GM12878 (cell line): Measurements from ENCODE around the gene UBE2O. TPM values are rescaled to one million over a fixed set of nuclear protein-coding genes. Genes with fewer than 3 reads are reported as not detected.

ENCODE experiments used
- ATAC-seq: fragments of 200-7000 bp; cut with Tn5 transposase; 3 replicates; pipeline ENCODE4 v1.9.1; 2020; ENCODE audit warnings: mild to moderate bottlenecking, moderate library complexity
- BruUV-seq: library from RNA; stranded (reverse); fragments of 400-500 nt; replicated peaks from 2 replicates; lab custom pipeline; 2021; lab: Mats Ljungman, UMichigan
- CTCF ChIA-PET: fragments of 300-600 bp; sonication (Branson Sonifier 250); formaldehyde crosslinking; extraction: SDS; loops from one replicate; lab custom pipeline; 2021; ENCODE audit warnings: inconsistent platforms; lab: Yijun Ruan, JAX
- POLR2A ChIA-PET: fragments of 350-600 bp; formaldehyde crosslinking; extraction: SDS; loops from one replicate; lab custom pipeline; 2021; ENCODE audit warnings: inconsistent platforms; lab: Charles Lee
- RAD21 ChIA-PET: fragments of 300-600 bp; sonication (Branson Sonifier 250); formaldehyde crosslinking; loops from one replicate; lab custom pipeline; 2023; ENCODE audit warnings: antibody characterized with exemption; ENCODE audit not compliant: unreplicated experiment; lab: Charles Lee
- SMC1A ChIA-PET: fragments of 300-600 bp; sonication (Branson Sonifier 250); formaldehyde crosslinking; loops from one replicate; lab custom pipeline; 2023; ENCODE audit not compliant: unreplicated experiment, uncharacterized antibody; lab: Charles Lee
- DNase-seq: peaks from one replicate; pipeline ENCODE4 v3.0.0-alpha.2; 2011; ENCODE audit warnings: low read depth, low spot score
- FAIRE-seq: peaks from 3 replicates; lab custom pipeline; 2011; peaks lifted over from hg19 to GRCh38; lab: Jason Lieb, UNC
- H2AFZ ChIP-seq: 2 replicates; pipeline ENCODE4 v1.6.0; 2011; ENCODE audit warnings: low read depth, low read length, control low read depth; ENCODE audit not compliant: control insufficient read depth
- H3K27ac ChIP-seq: 2 replicates; pipeline ENCODE4 v1.5.1; 2011; ENCODE audit warnings: control low read depth; ENCODE audit not compliant: control insufficient read depth, insufficient read depth
- H3K27me3 ChIP-seq, 2 experiments: replicated peaks in 1 of 2; 2 replicates each; pipeline versions ENCODE4 v1.6.0 to v1.6.1; 2011; ENCODE audit warnings: low read length in 1 of 2; ENCODE audit not compliant: control insufficient read depth in 2 of 2, insufficient read depth in 2 of 2
- H3K36me3 ChIP-seq, 2 experiments: 2 replicates each; pipeline ENCODE4 v1.5.1; 2011; ENCODE audit warnings: low read length in 1 of 2; ENCODE audit not compliant: control insufficient read depth in 2 of 2, insufficient read depth in 2 of 2
- H3K4me1 ChIP-seq: 2 replicates; pipeline ENCODE4 v1.6.1; 2011; ENCODE audit warnings: mild to moderate bottlenecking, low read length, moderate library complexity, mixed read lengths; ENCODE audit not compliant: control insufficient read depth, insufficient read depth
- H3K4me2 ChIP-seq: 2 replicates; pipeline ENCODE4 v1.6.0; 2011; ENCODE audit warnings: control low read depth; ENCODE audit not compliant: control insufficient read depth, insufficient read depth
- H3K4me3 ChIP-seq: fragments of 200-600 bp; sonication (generic); 2 replicates; pipeline ENCODE4 v1.5.1; 2016
- H3K79me2 ChIP-seq: 2 replicates; pipeline ENCODE4 v1.6.0; 2011; ENCODE audit warnings: low read length; ENCODE audit not compliant: control insufficient read depth, insufficient read depth
- H3K9ac ChIP-seq: 2 replicates; pipeline ENCODE4 v1.8.0; 2011; ENCODE audit warnings: low read length, control low read depth, mixed read lengths; ENCODE audit not compliant: control insufficient read depth, insufficient read depth
- H3K9me3 ChIP-seq: replicated peaks from 3 replicates; pipeline ENCODE4 v1.5.1; 2011; ENCODE audit warnings: mild to moderate bottlenecking, low read length; ENCODE audit not compliant: control insufficient read depth, insufficient read depth
- H4K20me1 ChIP-seq: 2 replicates; pipeline ENCODE4 v1.6.0; 2011; ENCODE audit not compliant: control insufficient read depth, insufficient read depth
- DPF2 ChIP-seq: fragments of 450-650 bp; IDR thresholded peaks from 2 replicates; pipeline ENCODE4 v1.6.1; 2017; ENCODE audit warnings: mild to moderate bottlenecking
- GATAD2B ChIP-seq: fragments of 450-650 bp; conservative IDR thresholded peaks from 2 replicates; pipeline ENCODE4 v1.6.1; 2017; ENCODE audit warnings: low read depth, mild to moderate bottlenecking, moderate library complexity
- SMAD1 ChIP-seq: fragments of 450-650 bp; IDR thresholded peaks from 2 replicates; pipeline ENCODE4 v1.6.1; 2018; ENCODE audit warnings: mild to moderate bottlenecking, low read depth; ENCODE audit not compliant: partially characterized antibody
- SREBF2 ChIP-seq: IDR thresholded peaks from 2 replicates; pipeline ENCODE4 v1.6.1; 2012; ENCODE audit warnings: mild to moderate bottlenecking, low read length
- SRF ChIP-seq, 2 experiments: IDR thresholded peaks; 2 replicates each; pipeline ENCODE4 v1.6.1; 2011; ENCODE audit warnings: low read depth in 2 of 2, low read length in 2 of 2, mild to moderate bottlenecking in 1 of 2, moderate library complexity in 1 of 2
- SUZ12 ChIP-seq: fragments of 200-600 bp; sonication (generic); IDR thresholded peaks from one replicate; pipeline ENCODE4 v1.6.1; 2018; ENCODE audit warnings: antibody characterized with exemption, mild to moderate bottlenecking; ENCODE audit not compliant: unreplicated experiment
- WGBS: methylation state at CpG from one replicate; pipeline ENCODE4 v1.1.6; 2016; ENCODE audit warnings: low lambda C conversion rate; ENCODE audit not compliant: insufficient replicate concordance, insufficient coverage; ENCODE audit errors: missing lambda C conversion rate; 5-methylcytosine and 5-hydroxymethylcytosine counted together
- in situ Hi-C: fragments of 300-500 bp; cut with MboI; formaldehyde crosslinking; loops from 9 replicates; pipeline ENCODE4 v1.14.3; 2018; ENCODE audit warnings: mixed read lengths
- intact Hi-C: fragments of 100-400 bp; cut with micrococcal nuclease; formaldehyde crosslinking; loops from one replicate; pipeline ENCODE4 v1.14.2; 2022; ENCODE audit not compliant: unreplicated experiment
- polyA plus RNA-seq, 11 experiments: library from polyadenylated mRNA; depleted of rRNA in 4 of 11; unstranded in 6 of 11; stranded (reverse) in 5 of 11; fragments of >200 nt; fragmentation: Nextera tagmentation in 4 of 11; fragmentation: Illumina TruSeq in 1 of 11; extraction: Ambion mirVana in 4 of 11; extraction: Trizol in 1 of 11; gene quantifications; 1 replicate in 1 of 11; 2 replicates in 10 of 11; pipeline versions ENCODE4 v1.2.1 to v1.2.3, GENCODE V29; 2011 to 2016; ENCODE audit warnings: inconsistent platforms in 2 of 11, missing spikeins in 2 of 11, low read depth in 1 of 11
- total RNA-seq, 4 experiments: library from RNA; depleted of rRNA in 3 of 4; stranded (reverse); fragments of >200 nt in 3 of 4; fragmentation: Illumina TruSeq in 1 of 4; extraction: Trizol in 1 of 4; gene quantifications; 2 replicates each; pipeline versions ENCODE4 v1.2.1 to v1.2.3, GENCODE V29; 2013 to 2021
- TF ChIP-seq, protein P1 (sequence below): fragments of 450-650 bp; IDR thresholded peaks from 2 replicates; pipeline ENCODE4 v1.6.1; 2016; ENCODE audit warnings: mild to moderate bottlenecking, moderate library complexity, borderline replicate concordance
- TF ChIP-seq, protein P2 (sequence below), 3 experiments: IDR thresholded peaks in 2 of 3; conservative IDR thresholded peaks in 1 of 3; 2 replicates each; pipeline ENCODE4 v1.5.1; 2011; ENCODE audit warnings: low read depth in 3 of 3, low read length in 3 of 3, mild to moderate bottlenecking in 3 of 3, control low read depth in 2 of 3, moderate library complexity in 2 of 3, inconsistent platforms in 1 of 3, mixed read lengths in 1 of 3; ENCODE audit not compliant: control insufficient read depth in 2 of 3, insufficient read depth in 1 of 3; ENCODE audit errors: extremely low read depth in 1 of 3
- TF ChIP-seq, protein P3 (sequence below): fragments of 450-650 bp; IDR thresholded peaks from 2 replicates; pipeline ENCODE4 v1.6.1; 2017; ENCODE audit warnings: mild to moderate bottlenecking
- TF ChIP-seq, protein P4 (sequence below): IDR thresholded peaks from 2 replicates; pipeline ENCODE4 v1.6.1; 2011; ENCODE audit warnings: borderline replicate concordance, low read depth, mild to moderate bottlenecking, moderate library complexity, low read length; ENCODE audit not compliant: insufficient read depth, poor library complexity, severe bottlenecking
- TF ChIP-seq, protein P5 (sequence below): fragments of 450-650 bp; IDR thresholded peaks from 2 replicates; pipeline ENCODE4 v1.6.1; 2017; ENCODE audit warnings: borderline replicate concordance

UBE2O gene
- total and polyA plus RNA-seq, 10 of the 15 experiments (the other 5 are each of a cell fraction or from before 2014, with no cell fraction given) = 2.1 to 39.0 (median 14.1) TPM

DNA sequence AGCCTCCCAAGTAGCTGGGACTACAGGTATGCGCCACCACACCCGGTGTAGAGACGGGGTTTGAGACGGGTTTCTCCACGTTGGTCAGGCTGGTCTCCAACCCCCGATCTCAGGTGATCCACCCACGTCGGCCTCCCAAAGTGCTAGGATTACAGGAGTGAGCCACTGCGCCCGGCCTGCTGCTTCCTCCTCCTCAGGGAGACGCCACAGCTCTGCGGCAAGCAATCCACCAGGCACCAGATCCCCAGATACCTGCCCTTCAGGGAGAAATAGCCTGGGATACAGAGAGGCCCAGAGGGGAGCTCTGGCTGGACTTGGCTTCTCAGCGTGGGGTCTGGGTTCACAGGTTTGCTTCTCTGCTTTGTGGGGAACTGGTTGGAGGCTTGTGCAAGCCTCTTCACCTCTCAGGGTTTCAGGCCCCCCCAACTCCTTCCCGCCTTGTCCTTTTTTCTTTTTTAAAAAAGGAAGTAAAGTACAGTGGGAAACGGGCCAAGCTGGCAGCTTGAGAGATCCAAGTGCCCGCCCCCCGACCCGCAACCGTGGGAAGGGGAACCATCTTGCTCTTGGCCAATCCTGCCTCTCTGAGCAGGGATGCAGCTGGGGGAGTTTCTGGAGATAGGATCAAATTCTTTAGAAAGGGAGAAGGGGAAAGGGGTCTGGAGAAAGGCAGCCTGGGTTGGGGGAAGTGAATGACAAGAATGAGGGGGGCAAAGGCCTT is 71.2 kb downstream of the UBE2O start:
- 73% methylated on average over 19 of the region's 19 CpGs for WGBS
- no TSS peak for BruUV-seq
- FAIRE-seq = no peak
- TF ChIP-seq SRF (IDR thresholded peaks at IDR 0.05; ENCODE audit: low read depth in 2 of 2, low read length in 2 of 2) (no peak), SREBF2 (no peak), SUZ12 (no peak), SMAD1 (no peak), DPF2 (no peak), GATAD2B (no peak)
- TF ChIP-seq, protein P1, sequence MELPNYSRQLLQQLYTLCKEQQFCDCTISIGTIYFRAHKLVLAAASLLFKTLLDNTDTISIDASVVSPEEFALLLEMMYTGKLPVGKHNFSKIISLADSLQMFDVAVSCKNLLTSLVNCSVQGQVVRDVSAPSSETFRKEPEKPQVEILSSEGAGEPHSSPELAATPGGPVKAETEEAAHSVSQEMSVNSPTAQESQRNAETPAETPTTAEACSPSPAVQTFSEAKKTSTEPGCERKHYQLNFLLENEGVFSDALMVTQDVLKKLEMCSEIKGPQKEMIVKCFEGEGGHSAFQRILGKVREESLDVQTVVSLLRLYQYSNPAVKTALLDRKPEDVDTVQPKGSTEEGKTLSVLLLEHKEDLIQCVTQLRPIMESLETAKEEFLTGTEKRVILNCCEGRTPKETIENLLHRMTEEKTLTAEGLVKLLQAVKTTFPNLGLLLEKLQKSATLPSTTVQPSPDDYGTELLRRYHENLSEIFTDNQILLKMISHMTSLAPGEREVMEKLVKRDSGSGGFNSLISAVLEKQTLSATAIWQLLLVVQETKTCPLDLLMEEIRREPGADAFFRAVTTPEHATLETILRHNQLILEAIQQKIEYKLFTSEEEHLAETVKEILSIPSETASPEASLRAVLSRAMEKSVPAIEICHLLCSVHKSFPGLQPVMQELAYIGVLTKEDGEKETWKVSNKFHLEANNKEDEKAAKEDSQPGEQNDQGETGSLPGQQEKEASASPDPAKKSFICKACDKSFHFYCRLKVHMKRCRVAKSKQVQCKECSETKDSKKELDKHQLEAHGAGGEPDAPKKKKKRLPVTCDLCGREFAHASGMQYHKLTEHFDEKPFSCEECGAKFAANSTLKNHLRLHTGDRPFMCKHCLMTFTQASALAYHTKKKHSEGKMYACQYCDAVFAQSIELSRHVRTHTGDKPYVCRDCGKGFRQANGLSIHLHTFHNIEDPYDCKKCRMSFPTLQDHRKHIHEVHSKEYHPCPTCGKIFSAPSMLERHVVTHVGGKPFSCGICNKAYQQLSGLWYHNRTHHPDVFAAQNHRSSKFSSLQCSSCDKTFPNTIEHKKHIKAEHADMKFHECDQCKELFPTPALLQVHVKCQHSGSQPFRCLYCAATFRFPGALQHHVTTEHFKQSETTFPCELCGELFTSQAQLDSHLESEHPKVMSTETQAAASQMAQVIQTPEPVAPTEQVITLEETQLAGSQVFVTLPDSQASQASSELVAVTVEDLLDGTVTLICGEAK = no peak
- TF ChIP-seq, protein P2, sequence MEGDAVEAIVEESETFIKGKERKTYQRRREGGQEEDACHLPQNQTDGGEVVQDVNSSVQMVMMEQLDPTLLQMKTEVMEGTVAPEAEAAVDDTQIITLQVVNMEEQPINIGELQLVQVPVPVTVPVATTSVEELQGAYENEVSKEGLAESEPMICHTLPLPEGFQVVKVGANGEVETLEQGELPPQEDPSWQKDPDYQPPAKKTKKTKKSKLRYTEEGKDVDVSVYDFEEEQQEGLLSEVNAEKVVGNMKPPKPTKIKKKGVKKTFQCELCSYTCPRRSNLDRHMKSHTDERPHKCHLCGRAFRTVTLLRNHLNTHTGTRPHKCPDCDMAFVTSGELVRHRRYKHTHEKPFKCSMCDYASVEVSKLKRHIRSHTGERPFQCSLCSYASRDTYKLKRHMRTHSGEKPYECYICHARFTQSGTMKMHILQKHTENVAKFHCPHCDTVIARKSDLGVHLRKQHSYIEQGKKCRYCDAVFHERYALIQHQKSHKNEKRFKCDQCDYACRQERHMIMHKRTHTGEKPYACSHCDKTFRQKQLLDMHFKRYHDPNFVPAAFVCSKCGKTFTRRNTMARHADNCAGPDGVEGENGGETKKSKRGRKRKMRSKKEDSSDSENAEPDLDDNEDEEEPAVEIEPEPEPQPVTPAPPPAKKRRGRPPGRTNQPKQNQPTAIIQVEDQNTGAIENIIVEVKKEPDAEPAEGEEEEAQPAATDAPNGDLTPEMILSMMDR (IDR thresholded peaks at IDR 0.05 in 2 of 3, conservative IDR thresholded peaks at IDR 0.05 in 1 of 3; ENCODE audit: control insufficient read depth in 2 of 3, extremely low read depth in 1 of 3, insufficient read depth in 1 of 3, low read depth in 3 of 3, low read length in 3 of 3) = no peak
- TF ChIP-seq, protein P3, sequence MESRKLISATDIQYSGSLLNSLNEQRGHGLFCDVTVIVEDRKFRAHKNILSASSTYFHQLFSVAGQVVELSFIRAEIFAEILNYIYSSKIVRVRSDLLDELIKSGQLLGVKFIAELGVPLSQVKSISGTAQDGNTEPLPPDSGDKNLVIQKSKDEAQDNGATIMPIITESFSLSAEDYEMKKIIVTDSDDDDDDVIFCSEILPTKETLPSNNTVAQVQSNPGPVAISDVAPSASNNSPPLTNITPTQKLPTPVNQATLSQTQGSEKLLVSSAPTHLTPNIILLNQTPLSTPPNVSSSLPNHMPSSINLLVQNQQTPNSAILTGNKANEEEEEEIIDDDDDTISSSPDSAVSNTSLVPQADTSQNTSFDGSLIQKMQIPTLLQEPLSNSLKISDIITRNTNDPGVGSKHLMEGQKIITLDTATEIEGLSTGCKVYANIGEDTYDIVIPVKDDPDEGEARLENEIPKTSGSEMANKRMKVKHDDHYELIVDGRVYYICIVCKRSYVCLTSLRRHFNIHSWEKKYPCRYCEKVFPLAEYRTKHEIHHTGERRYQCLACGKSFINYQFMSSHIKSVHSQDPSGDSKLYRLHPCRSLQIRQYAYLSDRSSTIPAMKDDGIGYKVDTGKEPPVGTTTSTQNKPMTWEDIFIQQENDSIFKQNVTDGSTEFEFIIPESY = no peak
- TF ChIP-seq, protein P4, sequence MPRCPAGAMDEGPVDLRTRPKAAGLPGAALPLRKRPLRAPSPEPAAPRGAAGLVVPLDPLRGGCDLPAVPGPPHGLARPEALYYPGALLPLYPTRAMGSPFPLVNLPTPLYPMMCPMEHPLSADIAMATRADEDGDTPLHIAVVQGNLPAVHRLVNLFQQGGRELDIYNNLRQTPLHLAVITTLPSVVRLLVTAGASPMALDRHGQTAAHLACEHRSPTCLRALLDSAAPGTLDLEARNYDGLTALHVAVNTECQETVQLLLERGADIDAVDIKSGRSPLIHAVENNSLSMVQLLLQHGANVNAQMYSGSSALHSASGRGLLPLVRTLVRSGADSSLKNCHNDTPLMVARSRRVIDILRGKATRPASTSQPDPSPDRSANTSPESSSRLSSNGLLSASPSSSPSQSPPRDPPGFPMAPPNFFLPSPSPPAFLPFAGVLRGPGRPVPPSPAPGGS = no peak
- TF ChIP-seq, protein P5, sequence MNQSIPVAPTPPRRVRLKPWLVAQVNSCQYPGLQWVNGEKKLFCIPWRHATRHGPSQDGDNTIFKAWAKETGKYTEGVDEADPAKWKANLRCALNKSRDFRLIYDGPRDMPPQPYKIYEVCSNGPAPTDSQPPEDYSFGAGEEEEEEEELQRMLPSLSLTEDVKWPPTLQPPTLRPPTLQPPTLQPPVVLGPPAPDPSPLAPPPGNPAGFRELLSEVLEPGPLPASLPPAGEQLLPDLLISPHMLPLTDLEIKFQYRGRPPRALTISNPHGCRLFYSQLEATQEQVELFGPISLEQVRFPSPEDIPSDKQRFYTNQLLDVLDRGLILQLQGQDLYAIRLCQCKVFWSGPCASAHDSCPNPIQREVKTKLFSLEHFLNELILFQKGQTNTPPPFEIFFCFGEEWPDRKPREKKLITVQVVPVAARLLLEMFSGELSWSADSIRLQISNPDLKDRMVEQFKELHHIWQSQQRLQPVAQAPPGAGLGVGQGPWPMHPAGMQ = no peak

More for the DNA sequence above, 71.2 kb downstream of the UBE2O start:
- Histone ChIP-seq H3K79me2 (no peaks in the 10 kb centered on the region), H3K4me3 (no peak overlapping the region), H3K4me2 (no peak overlapping the region), H3K9ac (no peak overlapping the region), H3K36me3 (no peaks in the 10 kb centered on the region), H3K27me3 (peaks cover 2 to 6% of the 10 kb centered on the region in 2 experiments; a peak in 2 of 4 replicates), H3K4me1 (peaks cover 24% of the 10 kb centered on the region), H4K20me1 (no peaks in the 10 kb centered on the region), H3K27ac (no peak overlapping the region), H2AFZ (no peak overlapping the region), H3K9me3 (no peaks in the 10 kb centered on the region)
- ChIA-PET SMC1A (interaction anchor here (1.9 kb wide), 1 partner anchor 16 kb away, joined by 6 read pairs; no protein-coding TSS in a partner anchor), RAD21 (no interaction called here), CTCF (interaction anchor here (2.3 to 2.7 kb wide), 3 partner anchors 16 to 77 kb away, joined by 7 to 8 read pairs (median 8); no protein-coding TSS in a partner anchor), POLR2A (no interaction called here)
- intact Hi-C loops = loop anchor here (10.0 kb wide), 1 partner anchor 257 kb away; no protein-coding TSS in a partner anchor
- ATAC-seq (no peak), DNase-seq (no peak)
- in situ Hi-C loops = no loop called here
